GM12878 (cell line): ENCODE measurements around the gene RASL11A. TPM values are rescaled to one million over a fixed set of nuclear protein-coding genes. Genes with fewer than 3 reads are reported as not detected.

Experiments
- ATAC-seq: fragments of 200-7000 bp; cut with Tn5 transposase; 3 replicates; pipeline ENCODE4 v1.9.1; 2020; ENCODE audit warnings: mild to moderate bottlenecking, moderate library complexity
- BruUV-seq: library from RNA; stranded (reverse); fragments of 400-500 nt; replicated peaks from 2 replicates; lab custom pipeline; 2021; lab: Mats Ljungman, UMichigan
- CTCF ChIA-PET: fragments of 300-600 bp; sonication (Branson Sonifier 250); formaldehyde crosslinking; extraction: SDS; loops from one replicate; lab custom pipeline; 2021; ENCODE audit warnings: inconsistent platforms; lab: Yijun Ruan, JAX
- POLR2A ChIA-PET: fragments of 350-600 bp; formaldehyde crosslinking; extraction: SDS; loops from one replicate; lab custom pipeline; 2021; ENCODE audit warnings: inconsistent platforms; lab: Charles Lee
- RAD21 ChIA-PET: fragments of 300-600 bp; sonication (Branson Sonifier 250); formaldehyde crosslinking; loops from one replicate; lab custom pipeline; 2023; ENCODE audit warnings: antibody characterized with exemption; ENCODE audit not compliant: unreplicated experiment; lab: Charles Lee
- SMC1A ChIA-PET: fragments of 300-600 bp; sonication (Branson Sonifier 250); formaldehyde crosslinking; loops from one replicate; lab custom pipeline; 2023; ENCODE audit not compliant: unreplicated experiment, uncharacterized antibody; lab: Charles Lee
- DNase-seq: peaks from one replicate; pipeline ENCODE4 v3.0.0-alpha.2; 2011; ENCODE audit warnings: low read depth, low spot score
- FAIRE-seq: peaks from 3 replicates; lab custom pipeline; 2011; peaks lifted over from hg19 to GRCh38; lab: Jason Lieb, UNC
- H2AFZ ChIP-seq: 2 replicates; pipeline ENCODE4 v1.6.0; 2011; ENCODE audit warnings: low read depth, low read length, control low read depth; ENCODE audit not compliant: control insufficient read depth
- H3K27ac ChIP-seq: 2 replicates; pipeline ENCODE4 v1.5.1; 2011; ENCODE audit warnings: control low read depth; ENCODE audit not compliant: control insufficient read depth, insufficient read depth
- H3K27me3 ChIP-seq, 2 experiments: replicated peaks in 1 of 2; 2 replicates each; pipeline versions ENCODE4 v1.6.0 to v1.6.1; 2011; ENCODE audit warnings: low read length in 1 of 2; ENCODE audit not compliant: control insufficient read depth in 2 of 2, insufficient read depth in 2 of 2
- H3K36me3 ChIP-seq, 2 experiments: 2 replicates each; pipeline ENCODE4 v1.5.1; 2011; ENCODE audit warnings: low read length in 1 of 2; ENCODE audit not compliant: control insufficient read depth in 2 of 2, insufficient read depth in 2 of 2
- H3K4me1 ChIP-seq: 2 replicates; pipeline ENCODE4 v1.6.1; 2011; ENCODE audit warnings: mild to moderate bottlenecking, low read length, moderate library complexity, mixed read lengths; ENCODE audit not compliant: control insufficient read depth, insufficient read depth
- H3K4me2 ChIP-seq: 2 replicates; pipeline ENCODE4 v1.6.0; 2011; ENCODE audit warnings: control low read depth; ENCODE audit not compliant: control insufficient read depth, insufficient read depth
- H3K4me3 ChIP-seq: fragments of 200-600 bp; sonication (generic); 2 replicates; pipeline ENCODE4 v1.5.1; 2016
- H3K79me2 ChIP-seq: 2 replicates; pipeline ENCODE4 v1.6.0; 2011; ENCODE audit warnings: low read length; ENCODE audit not compliant: control insufficient read depth, insufficient read depth
- H3K9ac ChIP-seq: 2 replicates; pipeline ENCODE4 v1.8.0; 2011; ENCODE audit warnings: low read length, control low read depth, mixed read lengths; ENCODE audit not compliant: control insufficient read depth, insufficient read depth
- H3K9me3 ChIP-seq: replicated peaks from 3 replicates; pipeline ENCODE4 v1.5.1; 2011; ENCODE audit warnings: mild to moderate bottlenecking, low read length; ENCODE audit not compliant: control insufficient read depth, insufficient read depth
- H4K20me1 ChIP-seq: 2 replicates; pipeline ENCODE4 v1.6.0; 2011; ENCODE audit not compliant: control insufficient read depth, insufficient read depth
- IKZF2 ChIP-seq, 2 experiments: fragments of 450-650 bp; IDR thresholded peaks; 2 replicates each; pipeline ENCODE4 v1.6.1; 2017; ENCODE audit warnings: mild to moderate bottlenecking in 2 of 2, moderate library complexity in 2 of 2
- MEF2A ChIP-seq: IDR thresholded peaks from 2 replicates; pipeline ENCODE4 v1.6.1; 2011; ENCODE audit warnings: low read depth, mild to moderate bottlenecking, low read length, moderate library complexity; ENCODE audit not compliant: insufficient read depth
- PML ChIP-seq: IDR thresholded peaks from 2 replicates; pipeline ENCODE4 v1.6.1; 2012; ENCODE audit warnings: low read length, inconsistent platforms
- POLR2AphosphoS2 ChIP-seq: IDR thresholded peaks from 2 replicates; pipeline ENCODE4 v1.6.1; 2011; ENCODE audit warnings: low read depth, mild to moderate bottlenecking, low read length, improper control_type of control experiment, moderate library complexity
- STAT1 ChIP-seq: fragments of 450-650 bp; conservative IDR thresholded peaks from 2 replicates; pipeline ENCODE4 v1.6.1; 2014; ENCODE audit warnings: antibody characterized with exemption, mild to moderate bottlenecking
- ZBED1 ChIP-seq: IDR thresholded peaks from 2 replicates; pipeline ENCODE4 v1.6.1; 2016; ENCODE audit warnings: borderline replicate concordance
- WGBS: methylation state at CpG from one replicate; pipeline ENCODE4 v1.1.6; 2016; ENCODE audit warnings: low lambda C conversion rate; ENCODE audit not compliant: insufficient replicate concordance, insufficient coverage; ENCODE audit errors: missing lambda C conversion rate; 5-methylcytosine and 5-hydroxymethylcytosine counted together
- in situ Hi-C: fragments of 300-500 bp; cut with MboI; formaldehyde crosslinking; loops from 9 replicates; pipeline ENCODE4 v1.14.3; 2018; ENCODE audit warnings: mixed read lengths
- intact Hi-C: fragments of 100-400 bp; cut with micrococcal nuclease; formaldehyde crosslinking; loops from one replicate; pipeline ENCODE4 v1.14.2; 2022; ENCODE audit not compliant: unreplicated experiment
- polyA plus RNA-seq, 11 experiments: library from polyadenylated mRNA; depleted of rRNA in 4 of 11; unstranded in 6 of 11; stranded (reverse) in 5 of 11; fragments of >200 nt; fragmentation: Nextera tagmentation in 4 of 11; fragmentation: Illumina TruSeq in 1 of 11; extraction: Ambion mirVana in 4 of 11; extraction: Trizol in 1 of 11; gene quantifications; 1 replicate in 1 of 11; 2 replicates in 10 of 11; pipeline versions ENCODE4 v1.2.1 to v1.2.3, GENCODE V29; 2011 to 2016; ENCODE audit warnings: inconsistent platforms in 2 of 11, missing spikeins in 2 of 11, low read depth in 1 of 11
- total RNA-seq, 4 experiments: library from RNA; depleted of rRNA in 3 of 4; stranded (reverse); fragments of >200 nt in 3 of 4; fragmentation: Illumina TruSeq in 1 of 4; extraction: Trizol in 1 of 4; gene quantifications; 2 replicates each; pipeline versions ENCODE4 v1.2.1 to v1.2.3, GENCODE V29; 2013 to 2021

Gene RASL11A
- total and polyA plus RNA-seq, 10 of the 15 experiments (the other 5 are each of a cell fraction or from before 2014, with no cell fraction given): 0.04 to 1.3 (median 0.41) TPM; not detected in 1

- H3K4me2 ChIP-seq: peak overlapping the region; percentile 76
- FAIRE-seq (no peak), ATAC-seq (no peak), DNase-seq (no peak)
- H3K4me1 ChIP-seq: no peaks in the 10 kb centered on the region
- H3K27me3 ChIP-seq: no peaks in the 10 kb centered on the region
- in situ Hi-C loops (loop anchor here (5.0 kb wide), 1 partner anchor 80 kb away; the partner anchor contains the start of gene USP12), intact Hi-C loops (loop anchor here (5.0 kb wide), 2 partner anchors 120 to 370 kb away; partner anchors contain the start of genes LNX2 and POLR1D)
- H3K36me3 ChIP-seq: peaks cover 1 to 9% of the 10 kb centered on the region in 2 experiments
- ChIA-PET SMC1A (interaction anchor here (0.6 to 1.4 kb wide), 2 partner anchors 100 to 119 kb away, joined by 3 to 4 read pairs; no protein-coding TSS in a partner anchor), CTCF (interaction anchor here (1.4 kb wide), 1 partner anchor 26 kb away, joined by 3 read pairs; no protein-coding TSS in a partner anchor), POLR2A (no interaction called here), RAD21 (no interaction called here)
- TF ChIP-seq STAT1: no peak
- TF ChIP-seq IKZF2 (IDR thresholded peaks at IDR 0.05): no peak
- 0 out of 2 replicates have a peak, but pooled peaks have one; percentile 41 for TF ChIP-seq ZBED1
- no peak overlapping the region for H2AFZ ChIP-seq
- H3K9ac ChIP-seq: peak overlapping the region; percentile 95
- peaks cover 75% of the 10 kb centered on the region for H3K79me2 ChIP-seq
- no peaks in the 10 kb centered on the region for H4K20me1 ChIP-seq
- BruUV-seq: no TSS peak
- H3K4me3 ChIP-seq: peak overlapping the region; percentile 94
- H3K9me3 ChIP-seq: no peaks in the 10 kb centered on the region
- peak overlapping the region; percentile 89 for H3K27ac ChIP-seq
These were observed 18.2 kb upstream of the RASL11A start for GRCh38 chr13:27252467-27252866.

GRCh38 chr13:27257233-27257568, 13.4 kb upstream of the RASL11A start:
- 83% methylated on average over 3 of the region's 3 CpGs for WGBS
- ChIA-PET RAD21 (interaction anchor here (1.2 kb wide), 1 partner anchor 125 kb away, joined by 4 read pairs; no protein-coding TSS in a partner anchor), SMC1A (interaction anchor here (1.6 to 2.6 kb wide), 2 partner anchors 9 to 272 kb away, joined by 5 read pairs; no protein-coding TSS in a partner anchor), CTCF (interaction anchor here (0.9 kb wide), 1 partner anchor 21 kb away, joined by 3 read pairs; no protein-coding TSS in a partner anchor), POLR2A (interaction anchor here (0.5 kb wide), 1 partner anchor 78 kb away, joined by 3 read pairs; no protein-coding TSS in a partner anchor)
- ATAC-seq: no peak
- no peak overlapping the region for H3K9ac ChIP-seq
- peaks cover 6 to 18% of the 10 kb centered on the region in 2 experiments for H3K36me3 ChIP-seq
- peaks cover 9% of the 10 kb centered on the region; the same call in 1 of the 2 replicates for H3K4me1 ChIP-seq
- H3K4me2 ChIP-seq: no peak overlapping the region
- TF ChIP-seq POLR2AphosphoS2 (peak; percentile 49), PML (0 out of 2 replicates have a peak, but pooled peaks have one; percentile 30), MEF2A (no peak)
- no peak overlapping the region for H3K4me3 ChIP-seq
- intact Hi-C loops: no loop called here
- H3K27ac ChIP-seq: no peak overlapping the region
- H4K20me1 ChIP-seq: no peaks in the 10 kb centered on the region
- in situ Hi-C loops: no loop called here
- no peaks in the 10 kb centered on the region for H3K9me3 ChIP-seq
- FAIRE-seq: no peak
- BruUV-seq: no TSS peak
- H3K79me2 ChIP-seq: peaks cover 49% of the 10 kb centered on the region
- no peak for DNase-seq
- no peaks in the 10 kb centered on the region for H3K27me3 ChIP-seq
- H2AFZ ChIP-seq: no peak overlapping the region
